Measurements from ENCODE around the gene ERVW-1.

- peak; percentile 14 to 48 (median 42) for TF ChIP-seq CTCF (IDR thresholded peaks at IDR 0.05)
- TF ChIP-seq EP300 (IDR thresholded peaks at IDR 0.05) = no peak
- no peak for TF ChIP-seq POLR2A (IDR thresholded peaks at IDR 0.05)
Measured at GRCh38 chr7:92461027-92462003, 16.4 kb downstream of the ERVW-1 start.

Data from upper lobe of left lung (tissue), 4 donors.